Nephron progenitor cell (in vitro differentiated cells): Measurements from ENCODE around the gene BTBD1.
A peak's percentile ranks its signal among the peaks of the same experiment; 100 is the strongest.
"Not testable (repeated sequence)": the region's sequence is repeated elsewhere in the genome, so short reads cannot be mapped to it uniquely, and the experiment has no call there.

Experiments
- DNase-seq: peaks from one replicate; pipeline ENCODE4 v3.0.0; 2021
- H3K27ac Mint-ChIP-seq: 2 replicates; pipeline ENCODE4 v1.8.0; 2021; ENCODE audit warnings: mild to moderate bottlenecking, moderate library complexity, mixed read lengths
- H3K27me3 Mint-ChIP-seq: 2 replicates; pipeline ENCODE4 v1.8.0; 2021; ENCODE audit warnings: mild to moderate bottlenecking, low read depth, mixed read lengths; ENCODE audit not compliant: poor library complexity
- H3K36me3 Mint-ChIP-seq: 2 replicates; pipeline ENCODE4 v1.8.0; 2021; ENCODE audit warnings: low read depth, mixed read lengths
- H3K4me1 Mint-ChIP-seq: 2 replicates; pipeline ENCODE4 v1.8.0; 2021; ENCODE audit warnings: mixed read lengths
- H3K4me3 Mint-ChIP-seq: 2 replicates; pipeline ENCODE4 v1.8.0; 2021; ENCODE audit warnings: mild to moderate bottlenecking, moderate library complexity, mixed read lengths
- H3K9me3 Mint-ChIP-seq: 2 replicates; pipeline ENCODE4 v1.8.0; 2021; ENCODE audit warnings: mild to moderate bottlenecking, moderate library complexity, mixed read lengths
- TF ChIP-seq, protein P1 (sequence below): fragments of 200-600 bp; sonication (generic); IDR thresholded peaks from 2 replicates; pipeline ENCODE4 v1.5.0; 2021; ENCODE audit warnings: antibody characterized with exemption

BTBD1 gene

GRCh38 chr15:83082730-83083386 is 15.8 kb upstream of the BTBD1 start:
- Mint-ChIP-seq H3K27ac (no peak overlapping the region), H3K9me3 (no peaks in the 10 kb centered on the region), H3K27me3 (peaks cover 28% of the 10 kb centered on the region), H3K4me1 (no peaks in the 10 kb centered on the region), H3K4me3 (no peak overlapping the region), H3K36me3 (no peaks in the 10 kb centered on the region)
- DNase-seq, result no peak
- TF ChIP-seq, protein P1, sequence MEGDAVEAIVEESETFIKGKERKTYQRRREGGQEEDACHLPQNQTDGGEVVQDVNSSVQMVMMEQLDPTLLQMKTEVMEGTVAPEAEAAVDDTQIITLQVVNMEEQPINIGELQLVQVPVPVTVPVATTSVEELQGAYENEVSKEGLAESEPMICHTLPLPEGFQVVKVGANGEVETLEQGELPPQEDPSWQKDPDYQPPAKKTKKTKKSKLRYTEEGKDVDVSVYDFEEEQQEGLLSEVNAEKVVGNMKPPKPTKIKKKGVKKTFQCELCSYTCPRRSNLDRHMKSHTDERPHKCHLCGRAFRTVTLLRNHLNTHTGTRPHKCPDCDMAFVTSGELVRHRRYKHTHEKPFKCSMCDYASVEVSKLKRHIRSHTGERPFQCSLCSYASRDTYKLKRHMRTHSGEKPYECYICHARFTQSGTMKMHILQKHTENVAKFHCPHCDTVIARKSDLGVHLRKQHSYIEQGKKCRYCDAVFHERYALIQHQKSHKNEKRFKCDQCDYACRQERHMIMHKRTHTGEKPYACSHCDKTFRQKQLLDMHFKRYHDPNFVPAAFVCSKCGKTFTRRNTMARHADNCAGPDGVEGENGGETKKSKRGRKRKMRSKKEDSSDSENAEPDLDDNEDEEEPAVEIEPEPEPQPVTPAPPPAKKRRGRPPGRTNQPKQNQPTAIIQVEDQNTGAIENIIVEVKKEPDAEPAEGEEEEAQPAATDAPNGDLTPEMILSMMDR, result no peak

- TF ChIP-seq, protein P1, result no peak
- Mint-ChIP-seq H3K9me3 (no peaks in the 10 kb centered on the region), H3K4me1 (no peaks in the 10 kb centered on the region), H3K27ac (no peak overlapping the region), H3K36me3 (no peaks in the 10 kb centered on the region), H3K27me3 (peaks cover 31% of the 10 kb centered on the region), H3K4me3 (no peak overlapping the region)
- no peak for DNase-seq
Measured at GRCh38 chr15:83081256-83082014, 14.4 kb upstream of the BTBD1 start.

- H3K27me3 Mint-ChIP-seq, result peaks cover 28% of the 10 kb centered on the region
- H3K36me3 Mint-ChIP-seq, result peaks cover 10% of the 10 kb centered on the region
- DNase-seq, result no peak
- peaks cover 15% of the 10 kb centered on the region for H3K9me3 Mint-ChIP-seq
- H3K27ac Mint-ChIP-seq, result no peak overlapping the region
- TF ChIP-seq, protein P1, result no peak
- H3K4me3 Mint-ChIP-seq, result no peak overlapping the region
- no peaks in the 10 kb centered on the region for H3K4me1 Mint-ChIP-seq
Measured at GRCh38 chr15:83078712-83079111, 11.7 kb upstream of the BTBD1 start.

DNA sequence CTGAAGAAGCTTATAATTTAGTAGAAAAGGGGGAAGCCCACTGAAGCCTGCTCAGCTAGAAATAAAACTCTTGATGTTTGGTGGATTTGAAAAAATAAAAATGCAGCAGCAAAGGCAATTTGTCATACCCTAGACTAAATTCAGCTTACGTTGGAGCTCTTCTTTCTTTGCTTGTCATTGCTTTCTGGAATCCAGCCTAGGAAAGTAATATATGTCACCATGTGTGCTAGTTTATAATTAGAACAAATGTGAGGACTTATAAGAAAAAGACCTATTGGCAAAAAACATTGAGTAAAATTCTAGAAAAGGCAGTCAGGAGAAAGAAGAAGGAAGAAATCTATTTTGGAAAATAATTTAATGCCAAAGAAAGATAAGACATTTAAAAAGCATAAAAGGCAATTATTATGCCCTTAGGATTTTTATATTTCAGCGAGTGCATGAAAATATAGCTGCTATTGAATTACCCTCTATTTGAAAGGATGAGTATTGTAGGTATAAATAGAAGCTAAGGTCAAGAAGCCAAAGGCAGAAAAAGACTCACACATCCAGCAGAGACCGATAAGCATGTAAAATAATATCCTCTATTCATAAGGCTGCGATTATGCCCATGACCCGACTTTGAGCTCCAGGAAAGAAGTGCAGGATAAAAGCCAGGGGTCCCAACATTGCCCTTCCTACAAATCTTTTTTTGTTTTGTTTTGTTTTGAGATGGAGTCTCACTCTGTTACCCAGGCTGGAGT is 10.6 kb upstream of the BTBD1 start:
- peaks cover 24% of the 10 kb centered on the region for H3K9me3 Mint-ChIP-seq
- no peak overlapping the region for H3K4me3 Mint-ChIP-seq
- H3K27ac Mint-ChIP-seq, result no peak overlapping the region
- TF ChIP-seq, protein P1, result no peak
- H3K4me1 Mint-ChIP-seq, result no peaks in the 10 kb centered on the region
- H3K27me3 Mint-ChIP-seq, result peaks cover 28% of the 10 kb centered on the region
- peaks cover 10% of the 10 kb centered on the region for H3K36me3 Mint-ChIP-seq
- no peak for DNase-seq

DNA sequence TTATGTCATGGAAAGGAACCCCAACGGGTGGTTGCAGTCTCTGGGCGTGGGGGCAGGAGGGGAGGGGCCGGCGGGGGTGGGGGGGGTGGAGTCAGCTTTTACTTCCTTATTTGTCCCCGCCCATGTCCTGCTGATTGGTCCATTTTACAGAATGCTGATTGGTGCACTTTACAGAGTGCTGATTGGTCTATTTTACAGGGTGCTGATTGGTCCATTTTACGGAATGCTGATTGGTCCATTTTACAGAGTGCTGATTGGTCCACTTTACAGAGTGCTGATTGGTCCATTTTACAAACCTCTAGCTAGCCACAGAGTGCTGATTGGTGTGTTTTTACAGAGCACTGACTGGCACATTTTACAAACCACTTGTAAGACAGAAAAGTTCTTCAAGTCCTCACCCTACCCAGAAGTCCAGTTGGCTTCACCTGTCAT is 2.2 kb upstream of the BTBD1 start:
- not testable (repeated sequence) for H3K27me3 Mint-ChIP-seq, H3K27ac Mint-ChIP-seq, H3K4me1 Mint-ChIP-seq, DNase-seq, H3K36me3 Mint-ChIP-seq, H3K4me3 Mint-ChIP-seq
- H3K9me3 Mint-ChIP-seq, result peaks cover 28% of the 10 kb centered on the region

DNA sequence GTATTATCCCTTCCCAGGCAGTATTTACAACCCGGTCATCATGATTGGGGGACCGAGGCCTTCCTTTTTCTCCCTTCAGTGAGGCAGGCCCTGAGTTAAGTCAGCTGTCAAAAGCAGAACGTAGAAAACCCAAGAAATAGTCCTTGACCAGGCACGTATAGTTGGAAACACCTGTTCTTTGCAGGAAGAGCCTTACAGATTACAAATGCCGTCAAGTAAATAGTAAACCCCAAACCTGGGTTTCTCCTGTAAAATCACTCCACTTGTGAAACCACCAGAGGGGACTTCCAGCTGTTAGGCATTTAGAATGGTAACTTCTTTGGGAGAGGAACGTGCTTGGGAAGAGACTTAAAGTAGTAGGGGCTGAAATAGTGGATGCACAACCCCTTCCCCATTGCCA is 1.0 kb upstream of the BTBD1 start:
- Mint-ChIP-seq H3K9me3 (peaks cover 18% of the 10 kb centered on the region), H3K27ac (peak overlapping the region; percentile 80), H3K4me3 (peak overlapping the region; percentile 69), H3K36me3 (peaks cover 6% of the 10 kb centered on the region), H3K4me1 (peaks cover 9% of the 10 kb centered on the region), H3K27me3 (no peaks in the 10 kb centered on the region)
- no peak for DNase-seq
- TF ChIP-seq, protein P1, result no peak
